Cardiac muscle cell (in vitro differentiated cells and primary cell): ENCODE results near the gene PCDHAC1. TPM values are rescaled to one million over a fixed set of nuclear protein-coding genes. Genes with fewer than 3 reads are reported as not detected.

Source experiments
- DNase-seq, 2 donors: peaks; one replicate each; pipeline versions ENCODE4 v3.0.0 to v3.0.0-alpha.2; 2010 to 2017; ENCODE audit warnings: low read depth in 1 of 2, low spot score in 1 of 2
- H3K27ac ChIP-seq: fragments of 200-600 bp; sonication (generic); 2 replicates; pipeline ENCODE4 v1.5.1; 2016
- H3K27me3 ChIP-seq: fragments of 200-600 bp; sonication (generic); 2 replicates; pipeline ENCODE4 v1.6.0; 2016; ENCODE audit warnings: control low read depth
- H3K36me3 ChIP-seq: fragments of 200-600 bp; sonication (generic); 2 replicates; pipeline ENCODE4 v1.5.1; 2016; ENCODE audit warnings: control low read depth
- H3K4me1 ChIP-seq: fragments of 200-600 bp; sonication (generic); 2 replicates; pipeline ENCODE4 v1.8.1; 2017; ENCODE audit warnings: low read depth, mild to moderate bottlenecking, mixed run types
- H3K4me3 ChIP-seq: fragments of 200-600 bp; sonication (generic); 2 replicates; pipeline ENCODE4 v1.5.1; 2016; ENCODE audit warnings: mild to moderate bottlenecking
- H3K9me3 ChIP-seq: fragments of 200-600 bp; sonication (generic); 2 replicates; pipeline ENCODE4 v1.5.1; 2017; ENCODE audit warnings: low read depth, mild to moderate bottlenecking, control low read depth
- CTCF ChIP-seq: IDR thresholded peaks from 2 replicates; pipeline ENCODE4 v1.5.1; 2012; ENCODE audit warnings: low read depth, mild to moderate bottlenecking, low read length
- polyA plus RNA-seq: library from polyadenylated mRNA; unstranded; fragments of >200 nt; fragmentation: Nextera tagmentation; extraction: Ambion mirVana; gene quantifications from 2 replicates; pipeline ENCODE4 v1.2.1, GENCODE V29; 2016
- total RNA-seq: library from RNA; depleted of rRNA; stranded (reverse); fragments of >200 nt; gene quantifications from 2 replicates; pipeline ENCODE4 v1.2.3, GENCODE V29; 2016

Gene PCDHAC1
- total and polyA plus RNA-seq, 2 experiments from 2014 or later, result 3.4 to 20.8 TPM

GRCh38 chr5:140962190-140962589 is 36.1 kb downstream of the PCDHAC1 start:
- Histone ChIP-seq H3K36me3 (no peaks in the 10 kb centered on the region), H3K4me3 (no peak overlapping the region), H3K27ac (no peak overlapping the region), H3K9me3 (no peaks in the 10 kb centered on the region), H3K27me3 (peaks cover 5% of the 10 kb centered on the region), H3K4me1 (peaks cover 30% of the 10 kb centered on the region)
- no peak for DNase-seq
- TF ChIP-seq CTCF, result no peak

- peak in 1 of 2 donors; percentile 88 for DNase-seq
- no peak for TF ChIP-seq CTCF
- Histone ChIP-seq H3K27me3 (peaks cover 19% of the 10 kb centered on the region), H3K36me3 (no peaks in the 10 kb centered on the region), H3K27ac (peak overlapping the region; percentile 15), H3K4me3 (no peak overlapping the region), H3K4me1 (peaks cover 33% of the 10 kb centered on the region), H3K9me3 (no peaks in the 10 kb centered on the region)
These were observed 38.3 kb downstream of the PCDHAC1 start for GRCh38 chr5:140964356-140964755.

- H3K4me3 ChIP-seq, result peak overlapping the region; percentile 61
- no peaks in the 10 kb centered on the region for H3K9me3 ChIP-seq
- no peak for TF ChIP-seq CTCF
- H3K4me1 ChIP-seq, result peaks cover 43% of the 10 kb centered on the region
- H3K27me3 ChIP-seq, result peaks cover 19% of the 10 kb centered on the region
- H3K36me3 ChIP-seq, result no peaks in the 10 kb centered on the region
- DNase-seq, result peak in 1 of 2 donors; percentile 1
- no peak overlapping the region for H3K27ac ChIP-seq
These were observed 39.8 kb downstream of the PCDHAC1 start for GRCh38 chr5:140965905-140966292.

- TF ChIP-seq CTCF, result no peak
- peaks cover 19% of the 10 kb centered on the region for H3K27me3 ChIP-seq
- peak within 1 kb of the TSS; percentile 61 for H3K4me3 ChIP-seq
- no peaks in the 10 kb centered on the region for H3K9me3 ChIP-seq
- peak; percentile 54 to 80 for DNase-seq
- no peaks in the 10 kb centered on the region for H3K36me3 ChIP-seq
- H3K4me1 ChIP-seq, result peaks cover 47% of the 10 kb centered on the region
- H3K27ac ChIP-seq, result no peak within 1 kb of the TSS
These were observed 40.5 kb downstream of the PCDHAC1 start, which contains the start of gene PCDHAC2 for GRCh38 chr5:140966293-140967225. TSS of gene PCDHAC2 (plus strand) at chr5:140966476. CDS start at chr5:140966767, 291 bp downstream.

GRCh38 chr5:140967226-140967893 is 41.3 kb downstream of the PCDHAC1 start:
- TF ChIP-seq CTCF, result no peak
- DNase-seq, result no peak
- H3K4me3 ChIP-seq, result peak overlapping the region; percentile 61
- H3K36me3 ChIP-seq, result no peaks in the 10 kb centered on the region
- H3K27ac ChIP-seq, result no peak overlapping the region
- H3K9me3 ChIP-seq, result no peaks in the 10 kb centered on the region
- H3K4me1 ChIP-seq, result peaks cover 47% of the 10 kb centered on the region
- peaks cover 19% of the 10 kb centered on the region for H3K27me3 ChIP-seq
